HepG2 (cell line): ENCODE results near the gene DPAGT1. TPM values are rescaled to one million over a fixed set of nuclear protein-coding genes. Genes with fewer than 3 reads are reported as not detected.

ENCODE experiments used
- EEA1 ChIP-seq: sonication (generic); formaldehyde crosslinking; IDR thresholded peaks from 2 replicates; pipeline ENCODE4 v1.5.1; 2020; ENCODE audit warnings: mild to moderate bottlenecking, missing genetic modification reagents, borderline replicate concordance
- HOXD1 ChIP-seq: sonication (generic); formaldehyde crosslinking; IDR thresholded peaks from 2 replicates; pipeline ENCODE4 v1.5.0; 2020; ENCODE audit warnings: missing genetic modification reagents
- RBFOX2 ChIP-seq: fragments of 200-400 bp; formaldehyde crosslinking; IDR thresholded peaks from 2 replicates; pipeline ENCODE4 v1.6.1; 2017; ENCODE audit warnings: low read depth, mild to moderate bottlenecking, low read length
- SOX13 ChIP-seq, 3 experiments: fragments of 450-650 bp in 1 of 3; sonication (generic) in 1 of 3; formaldehyde crosslinking in 1 of 3; IDR thresholded peaks in 2 of 3; conservative IDR thresholded peaks in 1 of 3; 2 replicates each; pipeline versions ENCODE4 v1.5.0 to v1.6.1; 2016 to 2020; ENCODE audit warnings: antibody characterized with exemption in 1 of 3, mild to moderate bottlenecking in 1 of 3, missing compliant biosample characterization in 1 of 3, missing genetic modification reagents in 1 of 3, moderate library complexity in 1 of 3
- XBP1 ChIP-seq: sonication (generic); formaldehyde crosslinking; IDR thresholded peaks from 2 replicates; pipeline ENCODE4 v1.5.0; 2020; ENCODE audit warnings: missing genetic modification reagents
- ZBTB40 ChIP-seq, 2 experiments: fragments of 450-650 bp in 1 of 2; sonication (generic) in 1 of 2; formaldehyde crosslinking in 1 of 2; IDR thresholded peaks; 2 replicates each; pipeline versions ENCODE4 v1.6.1 to v1.8.0; 2016 to 2022; ENCODE audit warnings: antibody characterized with exemption in 1 of 2, mild to moderate bottlenecking in 1 of 2, missing genetic modification reagents in 1 of 2
- ZNF143 ChIP-seq: sonication (generic); formaldehyde crosslinking; IDR thresholded peaks from 2 replicates; pipeline ENCODE4 v1.4.0; 2020; ENCODE audit warnings: missing genetic modification reagents
- ZNF503 ChIP-seq: sonication (generic); formaldehyde crosslinking; IDR thresholded peaks from 2 replicates; pipeline ENCODE4 v1.4.0; 2020; ENCODE audit warnings: missing genetic modification reagents
- ZNF556 ChIP-seq: sonication (generic); formaldehyde crosslinking; IDR thresholded peaks from 2 replicates; pipeline ENCODE4 v1.4.0; 2020; ENCODE audit warnings: mild to moderate bottlenecking, missing genetic modification reagents, borderline replicate concordance
- polyA plus RNA-seq, 8 experiments: library from polyadenylated mRNA; depleted of rRNA in 3 of 8; stranded (reverse) in 7 of 8; unstranded in 1 of 8; fragments of >200 nt; fragmentation: Illumina TruSeq in 4 of 8; extraction: Trizol in 4 of 8; gene quantifications; 2 replicates each; pipeline versions ENCODE4 v1.2.1 to v1.2.3, GENCODE V29; 2011 to 2016; ENCODE audit warnings: low read depth in 4 of 8, missing spikeins in 1 of 8, mixed read lengths in 1 of 8; ENCODE audit not compliant: insufficient read depth in 1 of 8
- total RNA-seq, 5 experiments: library from RNA; depleted of rRNA; stranded (reverse); fragments of >200 nt; fragmentation: Illumina TruSeq; extraction: Trizol; gene quantifications; 2 replicates each; pipeline ENCODE4 v1.2.3, GENCODE V29; 2016; ENCODE audit warnings: low read depth in 1 of 5
- TF ChIP-seq, protein P1 (sequence below): IDR thresholded peaks from 2 replicates; pipeline ENCODE4 v1.6.1; 2016; ENCODE audit warnings: low read depth, missing genetic modification reagents, missing compliant biosample characterization

Gene DPAGT1
- total and polyA plus RNA-seq, 2 of the 13 experiments (the other 11 are each of a cell fraction or from before 2014, with no cell fraction given), result 37.6 to 70.7 TPM

DNA sequence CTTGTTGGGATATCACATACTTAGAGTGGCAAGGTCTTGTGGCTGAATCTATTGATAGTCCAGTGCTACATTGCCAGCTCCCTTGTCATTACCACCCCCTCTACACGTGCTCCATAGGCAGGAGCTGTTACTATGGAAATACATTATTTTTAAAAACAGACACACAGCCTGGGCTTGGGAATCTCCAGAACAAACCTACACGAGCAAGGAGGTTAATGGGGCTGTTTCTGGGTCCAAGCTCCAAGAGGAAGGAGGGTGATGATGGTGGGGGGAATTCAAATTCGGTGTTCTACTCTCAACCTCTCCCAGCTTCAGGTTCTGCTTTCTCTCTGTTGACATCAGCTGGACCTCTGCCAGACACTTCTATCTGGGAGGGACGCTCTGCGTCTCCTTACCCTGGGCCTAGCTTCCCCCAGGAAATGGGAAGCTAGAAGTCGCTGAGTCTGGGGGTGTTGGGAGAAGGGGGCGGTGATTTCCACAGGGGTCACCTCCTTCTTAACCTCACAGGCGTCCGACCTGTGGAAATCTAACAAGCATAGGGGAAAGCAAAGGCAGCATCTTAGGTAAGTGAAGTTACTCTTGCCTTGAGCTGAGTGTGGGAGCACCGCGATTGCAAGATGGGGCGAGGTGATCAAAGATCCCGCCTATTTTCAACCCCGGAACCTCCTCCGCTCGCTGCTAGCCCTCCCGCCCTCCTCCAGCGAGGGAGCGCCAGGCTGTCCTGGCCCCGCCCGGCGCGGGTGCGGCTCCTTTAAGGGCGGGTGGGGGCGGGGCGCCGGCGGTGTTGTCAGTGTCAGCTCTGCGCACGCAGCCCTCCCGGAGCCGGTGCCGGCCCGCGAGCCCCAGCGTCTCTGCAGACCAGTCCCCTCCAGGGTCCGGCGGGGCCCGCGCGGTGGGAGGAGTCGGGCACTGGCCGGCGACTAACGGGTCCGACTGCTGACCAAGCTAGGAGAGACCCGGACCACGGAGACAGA, 5.2 kb upstream of the DPAGT1 start, which contains the start of gene C2CD2L (continued):
- TF ChIP-seq, protein P1, sequence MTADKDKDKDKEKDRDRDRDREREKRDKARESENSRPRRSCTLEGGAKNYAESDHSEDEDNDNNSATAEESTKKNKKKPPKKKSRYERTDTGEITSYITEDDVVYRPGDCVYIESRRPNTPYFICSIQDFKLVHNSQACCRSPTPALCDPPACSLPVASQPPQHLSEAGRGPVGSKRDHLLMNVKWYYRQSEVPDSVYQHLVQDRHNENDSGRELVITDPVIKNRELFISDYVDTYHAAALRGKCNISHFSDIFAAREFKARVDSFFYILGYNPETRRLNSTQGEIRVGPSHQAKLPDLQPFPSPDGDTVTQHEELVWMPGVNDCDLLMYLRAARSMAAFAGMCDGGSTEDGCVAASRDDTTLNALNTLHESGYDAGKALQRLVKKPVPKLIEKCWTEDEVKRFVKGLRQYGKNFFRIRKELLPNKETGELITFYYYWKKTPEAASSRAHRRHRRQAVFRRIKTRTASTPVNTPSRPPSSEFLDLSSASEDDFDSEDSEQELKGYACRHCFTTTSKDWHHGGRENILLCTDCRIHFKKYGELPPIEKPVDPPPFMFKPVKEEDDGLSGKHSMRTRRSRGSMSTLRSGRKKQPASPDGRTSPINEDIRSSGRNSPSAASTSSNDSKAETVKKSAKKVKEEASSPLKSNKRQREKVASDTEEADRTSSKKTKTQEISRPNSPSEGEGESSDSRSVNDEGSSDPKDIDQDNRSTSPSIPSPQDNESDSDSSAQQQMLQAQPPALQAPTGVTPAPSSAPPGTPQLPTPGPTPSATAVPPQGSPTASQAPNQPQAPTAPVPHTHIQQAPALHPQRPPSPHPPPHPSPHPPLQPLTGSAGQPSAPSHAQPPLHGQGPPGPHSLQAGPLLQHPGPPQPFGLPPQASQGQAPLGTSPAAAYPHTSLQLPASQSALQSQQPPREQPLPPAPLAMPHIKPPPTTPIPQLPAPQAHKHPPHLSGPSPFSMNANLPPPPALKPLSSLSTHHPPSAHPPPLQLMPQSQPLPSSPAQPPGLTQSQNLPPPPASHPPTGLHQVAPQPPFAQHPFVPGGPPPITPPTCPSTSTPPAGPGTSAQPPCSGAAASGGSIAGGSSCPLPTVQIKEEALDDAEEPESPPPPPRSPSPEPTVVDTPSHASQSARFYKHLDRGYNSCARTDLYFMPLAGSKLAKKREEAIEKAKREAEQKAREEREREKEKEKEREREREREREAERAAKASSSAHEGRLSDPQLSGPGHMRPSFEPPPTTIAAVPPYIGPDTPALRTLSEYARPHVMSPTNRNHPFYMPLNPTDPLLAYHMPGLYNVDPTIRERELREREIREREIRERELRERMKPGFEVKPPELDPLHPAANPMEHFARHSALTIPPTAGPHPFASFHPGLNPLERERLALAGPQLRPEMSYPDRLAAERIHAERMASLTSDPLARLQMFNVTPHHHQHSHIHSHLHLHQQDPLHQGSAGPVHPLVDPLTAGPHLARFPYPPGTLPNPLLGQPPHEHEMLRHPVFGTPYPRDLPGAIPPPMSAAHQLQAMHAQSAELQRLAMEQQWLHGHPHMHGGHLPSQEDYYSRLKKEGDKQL (CRISPR knock-in tag), result no peak
- no peak for TF ChIP-seq ZNF503 (CRISPR knock-in tag)
- TF ChIP-seq SOX13 (IDR thresholded peaks at IDR 0.05), result no peak
- TF ChIP-seq SOX13 (CRISPR knock-in tag; conservative IDR thresholded peaks at IDR 0.05 in 1 of 2, IDR thresholded peaks at IDR 0.05 in 1 of 2), result no peak
- peak; percentile 73 for TF ChIP-seq RBFOX2
- TF ChIP-seq ZNF143 (CRISPR knock-in tag), result no peak
- no peak; the same call in 1 of the 2 replicates for TF ChIP-seq HOXD1 (CRISPR knock-in tag)
- TF ChIP-seq XBP1, result no peak
- no peak for TF ChIP-seq EEA1 (CRISPR knock-in tag)
- no peak for TF ChIP-seq ZBTB40 (IDR thresholded peaks at IDR 0.05)
- peak; percentile 34; the same call in 1 of the 2 replicates for TF ChIP-seq ZBTB40 (CRISPR knock-in tag; IDR thresholded peaks at IDR 0.05)
- TF ChIP-seq ZNF556 (CRISPR knock-in tag), result no peak
